Activated naive CD4-positive, alpha-beta T cell treated with anti-CD3 and anti-CD28 coated beads, Interleukin-2, amount 10 ng/mL, durations not matched to agents 7 days and 5 days (primary cell): Measurements from ENCODE around the gene NHSL2.

Experiments
- CTCF ChIA-PET: fragments of 350-600 bp; sonication (Branson Sonifier 250); formaldehyde crosslinking; loops from one replicate; lab custom pipeline; 2021; ENCODE audit warnings: antibody characterized with exemption; lab: Charles Lee
- DNase-seq: peaks from one replicate; pipeline ENCODE4 v3.0.0-alpha.2; 2020
- H3K27ac Mint-ChIP-seq: one replicate; pipeline ENCODE4 v1.8.0; 2021; ENCODE audit warnings: mild to moderate bottlenecking, moderate library complexity, mixed read lengths
- H3K27me3 Mint-ChIP-seq: one replicate; pipeline ENCODE4 v1.8.0; 2021; ENCODE audit warnings: mild to moderate bottlenecking, mixed read lengths
- H3K36me3 Mint-ChIP-seq: one replicate; pipeline ENCODE4 v1.8.0; 2021; ENCODE audit warnings: mixed read lengths
- H3K4me1 Mint-ChIP-seq: one replicate; pipeline ENCODE4 v1.8.0; 2021; ENCODE audit warnings: mixed read lengths
- H3K4me3 Mint-ChIP-seq: one replicate; pipeline ENCODE4 v1.8.0; 2021; ENCODE audit warnings: mild to moderate bottlenecking, moderate library complexity, mixed read lengths
- H3K9me3 Mint-ChIP-seq: one replicate; pipeline ENCODE4 v1.8.0; 2021; ENCODE audit warnings: mixed read lengths

Gene NHSL2

GRCh38 chrX:72124540-72125201 lies 214.0 kb downstream of the NHSL2 start:
- DNase-seq = no peak
- no peak overlapping the region for H3K27ac Mint-ChIP-seq
- H3K27me3 Mint-ChIP-seq = peaks cover 76% of the 10 kb centered on the region
- no peaks in the 10 kb centered on the region for H3K36me3 Mint-ChIP-seq
- peaks cover 30% of the 10 kb centered on the region for H3K4me1 Mint-ChIP-seq
- H3K4me3 Mint-ChIP-seq = no peak overlapping the region
- CTCF ChIA-PET = interaction anchor here (0.6 to 7.0 kb wide), 4 partner anchors 53 to 297 kb away, joined by 3 to 91 read pairs (median 15); no protein-coding TSS in a partner anchor
- H3K9me3 Mint-ChIP-seq = no peaks in the 10 kb centered on the region

GRCh38 chrX:72125331-72126047 lies 214.8 kb downstream of the NHSL2 start:
- Mint-ChIP-seq H3K4me1 (peaks cover 30% of the 10 kb centered on the region), H3K4me3 (no peak overlapping the region), H3K36me3 (no peaks in the 10 kb centered on the region), H3K9me3 (no peaks in the 10 kb centered on the region), H3K27ac (no peak overlapping the region), H3K27me3 (peaks cover 80% of the 10 kb centered on the region)
- DNase-seq = no peak
- CTCF ChIA-PET = interaction anchor here (0.6 to 7.0 kb wide), 8 partner anchors 15 to 298 kb away, joined by 3 to 91 read pairs (median 3); no protein-coding TSS in a partner anchor

- DNase-seq = no peak
- Mint-ChIP-seq H3K9me3 (no peaks in the 10 kb centered on the region), H3K4me3 (no peak overlapping the region), H3K27ac (no peak overlapping the region), H3K27me3 (peaks cover 80% of the 10 kb centered on the region), H3K36me3 (no peaks in the 10 kb centered on the region), H3K4me1 (peaks cover 24% of the 10 kb centered on the region)
- CTCF ChIA-PET = interaction anchor here (0.6 to 7.0 kb wide), 8 partner anchors 9 to 128 kb away, joined by 3 to 91 read pairs (median 3); no protein-coding TSS in a partner anchor
These were observed 215.4 kb downstream of the NHSL2 start for GRCh38 chrX:72126048-72126415.

GRCh38 chrX:72126539-72127140 lies 216.0 kb downstream of the NHSL2 start:
- H3K9me3 Mint-ChIP-seq = no peaks in the 10 kb centered on the region
- H3K4me3 Mint-ChIP-seq = no peak overlapping the region
- CTCF ChIA-PET = interaction anchor here (0.8 to 7.0 kb wide), 8 partner anchors 10 to 128 kb away, joined by 3 to 91 read pairs (median 4); no protein-coding TSS in a partner anchor
- peak overlapping the region; percentile 64 for H3K27ac Mint-ChIP-seq
- H3K4me1 Mint-ChIP-seq = peaks cover 18% of the 10 kb centered on the region
- peak; percentile 86 for DNase-seq
- H3K27me3 Mint-ChIP-seq = peaks cover 85% of the 10 kb centered on the region
- H3K36me3 Mint-ChIP-seq = no peaks in the 10 kb centered on the region

- H3K4me1 Mint-ChIP-seq = peaks cover 16% of the 10 kb centered on the region
- H3K4me3 Mint-ChIP-seq = no peak overlapping the region
- peaks cover 92% of the 10 kb centered on the region for H3K27me3 Mint-ChIP-seq
- H3K27ac Mint-ChIP-seq = no peak overlapping the region
- CTCF ChIA-PET = interaction anchor here (1.3 to 7.0 kb wide), 4 partner anchors 16 to 129 kb away, joined by 4 to 91 read pairs (median 16); no protein-coding TSS in a partner anchor
- DNase-seq = no peak
- no peaks in the 10 kb centered on the region for H3K9me3 Mint-ChIP-seq
- no peaks in the 10 kb centered on the region for H3K36me3 Mint-ChIP-seq
These were observed 216.7 kb downstream of the NHSL2 start for GRCh38 chrX:72127332-72127731.

- peaks cover 6% of the 10 kb centered on the region for H3K4me1 Mint-ChIP-seq
- CTCF ChIA-PET = interaction anchor here (1.3 to 7.0 kb wide), 4 partner anchors 15 to 130 kb away, joined by 4 to 91 read pairs (median 16); no protein-coding TSS in a partner anchor
- H3K27ac Mint-ChIP-seq = no peak overlapping the region
- DNase-seq = no peak
- no peak overlapping the region for H3K4me3 Mint-ChIP-seq
- H3K27me3 Mint-ChIP-seq = peaks cover 93% of the 10 kb centered on the region
- H3K9me3 Mint-ChIP-seq = no peaks in the 10 kb centered on the region
- no peaks in the 10 kb centered on the region for H3K36me3 Mint-ChIP-seq
These were observed 217.7 kb downstream of the NHSL2 start for GRCh38 chrX:72128183-72128834.

- CTCF ChIA-PET = interaction anchor here (7.0 kb wide), 1 partner anchor 108 kb away, joined by 91 read pairs; no protein-coding TSS in a partner anchor
- DNase-seq = peak; percentile 33
- no peaks in the 10 kb centered on the region for H3K9me3 Mint-ChIP-seq
- peaks cover 93% of the 10 kb centered on the region for H3K27me3 Mint-ChIP-seq
- H3K4me3 Mint-ChIP-seq = no peak overlapping the region
- no peaks in the 10 kb centered on the region for H3K36me3 Mint-ChIP-seq
- peaks cover 6% of the 10 kb centered on the region for H3K4me1 Mint-ChIP-seq
- no peak overlapping the region for H3K27ac Mint-ChIP-seq
These were observed 218.2 kb downstream of the NHSL2 start for GRCh38 chrX:72128881-72129280.

- no peak overlapping the region for H3K4me3 Mint-ChIP-seq
- H3K27ac Mint-ChIP-seq = no peak overlapping the region
- CTCF ChIA-PET = interaction anchor here (0.9 kb wide), 1 partner anchor 114 kb away, joined by 3 read pairs; no protein-coding TSS in a partner anchor
- no peaks in the 10 kb centered on the region for H3K9me3 Mint-ChIP-seq
- peaks cover 93% of the 10 kb centered on the region for H3K27me3 Mint-ChIP-seq
- peaks cover 6% of the 10 kb centered on the region for H3K4me1 Mint-ChIP-seq
- no peaks in the 10 kb centered on the region for H3K36me3 Mint-ChIP-seq
- no peak for DNase-seq
These were observed 219.0 kb downstream of the NHSL2 start for GRCh38 chrX:72129661-72130060.

GRCh38 chrX:72130156-72130761 lies 219.6 kb downstream of the NHSL2 start:
- no peak overlapping the region for H3K27ac Mint-ChIP-seq
- no peak for DNase-seq
- H3K4me3 Mint-ChIP-seq = no peak overlapping the region
- peaks cover 6% of the 10 kb centered on the region for H3K4me1 Mint-ChIP-seq
- CTCF ChIA-PET = interaction anchor here (0.9 kb wide), 1 partner anchor 114 kb away, joined by 3 read pairs; no protein-coding TSS in a partner anchor
- no peaks in the 10 kb centered on the region for H3K9me3 Mint-ChIP-seq
- no peaks in the 10 kb centered on the region for H3K36me3 Mint-ChIP-seq
- peaks cover 93% of the 10 kb centered on the region for H3K27me3 Mint-ChIP-seq

GRCh38 chrX:72130762-72131250 lies 220.2 kb downstream of the NHSL2 start:
- CTCF ChIA-PET = interaction anchor here (0.9 kb wide), 1 partner anchor 115 kb away, joined by 3 read pairs; no protein-coding TSS in a partner anchor
- no peak overlapping the region for H3K4me3 Mint-ChIP-seq
- no peaks in the 10 kb centered on the region for H3K9me3 Mint-ChIP-seq
- no peak overlapping the region for H3K27ac Mint-ChIP-seq
- peaks cover 6% of the 10 kb centered on the region for H3K4me1 Mint-ChIP-seq
- DNase-seq = no peak
- no peaks in the 10 kb centered on the region for H3K36me3 Mint-ChIP-seq
- H3K27me3 Mint-ChIP-seq = peaks cover 93% of the 10 kb centered on the region

- CTCF ChIA-PET = interaction anchor here (1.2 kb wide), 1 partner anchor 132 kb away, joined by 4 read pairs; no protein-coding TSS in a partner anchor
- peak; percentile 42 for DNase-seq
- H3K9me3 Mint-ChIP-seq = no peaks in the 10 kb centered on the region
- H3K36me3 Mint-ChIP-seq = no peaks in the 10 kb centered on the region
- peaks cover 4% of the 10 kb centered on the region for H3K4me1 Mint-ChIP-seq
- no peak within 1 kb of the TSS for H3K27ac Mint-ChIP-seq
- H3K4me3 Mint-ChIP-seq = peak within 1 kb of the TSS; percentile 58
- peaks cover 85% of the 10 kb centered on the region for H3K27me3 Mint-ChIP-seq
These were observed 221.0 kb downstream of the NHSL2 start, which contains the start of gene RTL5 for GRCh38 chrX:72131317-72132294. RTL5 (minus strand) TSS chrX:72131915.

GRCh38 chrX:72132456-72132855 lies 221.8 kb downstream of the NHSL2 start:
- H3K27me3 Mint-ChIP-seq = peaks cover 79% of the 10 kb centered on the region
- no peak overlapping the region for H3K27ac Mint-ChIP-seq
- CTCF ChIA-PET = interaction anchor here (1.2 kb wide), 1 partner anchor 133 kb away, joined by 4 read pairs; no protein-coding TSS in a partner anchor

More at GRCh38 chrX:72132456-72132855, 221.8 kb downstream of the NHSL2 start:
- H3K36me3 Mint-ChIP-seq = no peaks in the 10 kb centered on the region
- peaks cover 3% of the 10 kb centered on the region for H3K4me1 Mint-ChIP-seq
- no peaks in the 10 kb centered on the region for H3K9me3 Mint-ChIP-seq
- no peak for DNase-seq
- no peak overlapping the region for H3K4me3 Mint-ChIP-seq
